PFSK-1 (cell line): ENCODE results near the gene VPS25.

Experiments
- FOXP2 ChIP-seq: optimal IDR thresholded peaks from 2 replicates; pipeline ENCODE3; 2011; ENCODE audit warnings: borderline replicate concordance, control low read depth, inconsistent platforms; ENCODE audit not compliant: insufficient read depth; ENCODE audit errors: extremely low read length, extremely low read depth
- POLR2AphosphoS5 ChIP-seq: IDR thresholded peaks from 2 replicates; pipeline ENCODE4 v1.6.1; 2012; ENCODE audit warnings: low read depth, mild to moderate bottlenecking, control low read depth, low read length, moderate library complexity
- SIN3A ChIP-seq: IDR thresholded peaks from 2 replicates; pipeline ENCODE4 v1.6.1; 2012; ENCODE audit warnings: mild to moderate bottlenecking, low read length, moderate library complexity, borderline replicate concordance; ENCODE audit not compliant: insufficient read depth
- TAF1 ChIP-seq: IDR thresholded peaks from 2 replicates; pipeline ENCODE4 v1.6.1; 2012; ENCODE audit warnings: low read length, control low read depth, borderline replicate concordance; ENCODE audit not compliant: insufficient read depth

- no peak for TF ChIP-seq POLR2AphosphoS5
- TF ChIP-seq FOXP2: no peak
- TF ChIP-seq SIN3A: no peak
- TF ChIP-seq TAF1: no peak
Measured at GRCh38 chr17:42740699-42741098, 32.5 kb upstream of the VPS25 start.
